A549 treated with CpdA at 1 μM for 4 hours (cell line): ENCODE measurements around the gene VPS36. TPM values are rescaled to one million over a fixed set of nuclear protein-coding genes. Genes with fewer than 3 reads are reported as not detected.

ENCODE experiments used
- total RNA-seq: library from RNA; stranded (reverse); fragments of 200-300 nt; extraction: Qiagen RNA extraction; gene quantifications from 5 replicates; pipeline ENCODE4 v1.2.3, GENCODE V29; 2022; ENCODE audit warnings: low read depth

Gene VPS36, protein sequence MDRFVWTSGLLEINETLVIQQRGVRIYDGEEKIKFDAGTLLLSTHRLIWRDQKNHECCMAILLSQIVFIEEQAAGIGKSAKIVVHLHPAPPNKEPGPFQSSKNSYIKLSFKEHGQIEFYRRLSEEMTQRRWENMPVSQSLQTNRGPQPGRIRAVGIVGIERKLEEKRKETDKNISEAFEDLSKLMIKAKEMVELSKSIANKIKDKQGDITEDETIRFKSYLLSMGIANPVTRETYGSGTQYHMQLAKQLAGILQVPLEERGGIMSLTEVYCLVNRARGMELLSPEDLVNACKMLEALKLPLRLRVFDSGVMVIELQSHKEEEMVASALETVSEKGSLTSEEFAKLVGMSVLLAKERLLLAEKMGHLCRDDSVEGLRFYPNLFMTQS
- total RNA-seq: 12.0 to 17.5 TPM (median 12.9 TPM) in 5 replicates

DNA sequence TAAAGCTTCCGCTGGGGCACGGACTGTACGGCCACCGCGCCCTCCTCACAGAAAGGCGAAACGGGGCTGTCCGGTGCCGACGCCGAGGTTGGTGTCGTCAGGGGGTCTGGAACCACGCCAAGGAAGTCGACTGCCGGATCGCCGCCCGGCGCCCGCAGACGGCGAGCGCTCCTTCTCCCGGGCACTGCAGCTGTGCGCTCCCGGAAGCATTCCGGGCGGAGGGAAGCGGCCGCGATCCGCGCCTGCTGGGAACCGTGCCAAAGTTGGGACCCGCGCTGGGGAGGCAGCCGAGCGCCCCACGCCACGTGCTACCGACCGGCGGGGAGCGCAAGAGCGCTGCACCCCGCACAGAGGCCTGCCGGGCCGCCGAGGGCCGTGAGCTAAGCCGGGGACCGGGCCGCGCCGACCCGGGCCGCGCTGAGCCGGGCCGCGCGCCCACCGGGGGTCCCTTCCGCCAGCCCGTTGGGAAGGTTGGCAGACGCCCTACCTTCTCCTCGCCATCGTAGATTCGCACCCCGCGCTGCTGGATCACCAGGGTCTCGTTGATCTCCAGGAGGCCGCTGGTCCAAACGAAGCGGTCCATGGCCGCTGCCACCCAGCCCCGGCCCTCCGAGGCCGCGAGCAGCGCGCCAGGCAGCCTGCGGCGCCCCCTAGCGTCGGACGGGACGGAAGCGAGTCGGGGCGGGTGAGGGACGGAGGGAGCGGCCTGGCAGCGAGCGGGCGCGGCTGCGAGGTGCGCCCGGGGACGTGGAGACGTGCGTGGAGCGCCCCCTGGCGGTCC lies at the start of gene VPS36:
Gene VPS36, minus strand, starts transcription at position 623 of the 781 bp plus-strand sequence. Its CDS starts 40 bp downstream, at position 583.

DNA sequence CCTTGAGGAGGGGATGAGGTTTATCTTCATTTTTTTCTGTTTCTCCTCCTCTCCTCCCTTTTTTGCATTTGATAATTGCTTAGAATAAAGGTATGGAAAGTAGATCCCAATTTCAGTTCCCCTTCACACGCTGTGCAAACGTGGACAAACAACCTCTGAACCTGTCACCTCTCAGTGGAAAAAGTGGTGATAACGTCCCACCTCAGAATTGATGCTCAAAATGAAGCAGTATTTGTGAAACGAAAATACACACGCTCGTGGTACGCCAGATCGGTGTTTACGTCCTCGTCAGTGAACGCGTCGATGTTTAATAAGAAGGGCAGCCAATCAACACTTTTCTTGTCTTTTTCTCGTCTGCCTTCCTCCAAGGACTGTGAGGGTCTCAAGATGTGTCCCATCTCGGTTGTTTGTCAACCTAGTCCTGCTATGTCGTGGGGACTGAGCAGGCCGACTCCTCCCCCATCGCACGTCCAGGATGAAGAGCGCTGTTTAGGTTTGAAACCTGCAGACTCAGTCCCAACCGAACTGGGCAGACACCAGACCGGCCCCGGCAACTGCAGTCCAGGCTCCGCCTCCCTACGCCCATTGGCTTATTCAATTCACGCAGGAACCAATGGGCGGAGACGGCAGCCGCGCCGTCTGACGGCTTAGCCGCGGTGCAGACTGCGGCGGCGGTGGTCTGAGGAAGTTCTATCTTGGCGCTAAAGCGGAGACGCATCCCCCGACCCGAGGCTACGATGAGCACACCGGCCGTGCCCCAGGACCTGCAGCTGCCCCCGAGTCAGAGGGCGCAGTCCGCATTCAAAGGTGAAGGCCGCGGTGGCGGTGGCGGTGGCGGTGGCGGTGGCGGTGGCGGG lies 4.6 kb upstream of the VPS36 start, which contains the start of gene CKAP2:
Gene CKAP2, plus strand, starts transcription at position 659 of the 857 bp plus-strand sequence. Its CDS starts 79 bp downstream, at position 738.

DNA sequence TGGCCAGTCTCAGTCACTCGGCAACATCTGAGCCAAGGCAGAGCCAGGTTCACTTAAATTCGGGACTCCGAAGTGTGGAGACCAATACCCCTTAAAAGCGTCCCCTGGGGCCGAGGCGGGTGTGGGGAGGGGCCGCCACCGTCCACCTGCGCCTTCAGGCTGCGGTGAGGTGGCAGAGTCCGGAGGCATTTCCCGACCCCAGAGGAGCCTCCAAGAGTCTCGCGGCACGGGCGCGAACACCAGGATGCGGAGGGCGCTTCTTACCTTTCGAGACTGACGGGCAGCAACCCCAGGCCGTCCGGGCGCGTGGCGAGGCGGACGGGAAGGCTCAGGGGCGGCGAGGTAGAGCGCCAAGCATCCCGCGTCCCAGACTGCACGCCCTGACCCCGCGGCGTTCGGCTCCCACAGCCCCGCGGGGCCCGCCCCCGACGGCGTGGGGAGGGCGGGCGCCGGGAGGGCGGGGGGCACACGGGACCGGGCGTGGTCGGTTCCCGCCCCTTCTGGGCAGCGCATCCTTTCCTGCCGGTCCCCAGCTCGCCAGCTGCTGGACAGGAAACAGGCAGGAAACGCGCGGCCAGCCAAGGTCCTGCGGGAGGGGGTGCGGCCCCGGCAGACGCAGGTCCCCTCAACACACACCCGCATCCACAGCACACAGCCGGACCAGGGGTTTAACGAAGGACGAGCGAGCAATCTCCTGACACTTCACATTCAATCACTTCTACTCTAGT lies 44.5 kb downstream of the VPS36 start, which contains the start of gene THSD1:
Gene THSD1, minus strand, starts transcription at position 406 of the 728 bp plus-strand sequence. CDS start 3,572 bp downstream, outside the sequence.

Other genes starting within 250 kb of the VPS36 start
- 9.4 to 11.7 TPM (median 9.6 TPM) in 5 replicates for gene THSD1, start 44.5 kb downstream of the VPS36 start, total RNA-seq
- 31.9 to 43.7 TPM (median 33.4 TPM) in 5 replicates for gene CKAP2, start 4.8 kb upstream of the VPS36 start, total RNA-seq
- 5.1 to 7.0 TPM (median 6.0 TPM) in 5 replicates for gene HNRNPA1L2, start 191.8 kb upstream of the VPS36 start, total RNA-seq
- 43.7 to 51.9 TPM (median 47.2 TPM) in 5 replicates for gene SUGT1, start 202.2 kb upstream of the VPS36 start, total RNA-seq